Fibroblast of peridontal ligament (primary cell): ENCODE results near the gene TTLL1.
"Not testable (repeated sequence)": the region's sequence is repeated elsewhere in the genome, so short reads cannot be mapped to it uniquely, and the experiment has no call there.

ENCODE experiments used
- DNase-seq: peaks from one replicate; pipeline ENCODE4 v3.0.0-alpha.2; 2010; ENCODE audit errors: extremely low read depth

The TTLL1 gene

GRCh38 chr22:43013355-43014315, 75.6 kb downstream of the TTLL1 start:
- no peak for DNase-seq

- DNase-seq: no peak
Observed at GRCh38 chr22:43012390-43012789, 76.8 kb downstream of the TTLL1 start.

- DNase-seq: no peak
Observed at GRCh38 chr22:43011079-43011478, 78.1 kb downstream of the TTLL1 start.

- DNase-seq: no peak
Observed at GRCh38 chr22:43009444-43009843, 79.7 kb downstream of the TTLL1 start.

GRCh38 chr22:43008921-43009320, 80.3 kb downstream of the TTLL1 start:
- DNase-seq: no peak

- no peak for DNase-seq
Observed at GRCh38 chr22:43008509-43008908, 80.7 kb downstream of the TTLL1 start.

GRCh38 chr22:43007519-43008102, 81.6 kb downstream of the TTLL1 start:
- no peak for DNase-seq

- no peak for DNase-seq
Observed at GRCh38 chr22:43006753-43007152, 82.4 kb downstream of the TTLL1 start.

GRCh38 chr22:43006016-43006505, 83.1 kb downstream of the TTLL1 start:
- no peak for DNase-seq

- DNase-seq: no peak
Observed at GRCh38 chr22:43005106-43005505, 84.1 kb downstream of the TTLL1 start.

- peak; percentile 93 for DNase-seq
Observed at GRCh38 chr22:43004362-43005035, 84.7 kb downstream of the TTLL1 start.

- DNase-seq: peak; percentile 71
Observed at GRCh38 chr22:43002202-43002586, 87.0 kb downstream of the TTLL1 start.

- DNase-seq: peak; percentile 65
Observed at GRCh38 chr22:43001271-43002201, 87.7 kb downstream of the TTLL1 start.

- peak; percentile 43 for DNase-seq
Observed at GRCh38 chr22:43000441-43001175, 88.6 kb downstream of the TTLL1 start.

- DNase-seq: no peak
Observed at GRCh38 chr22:42997582-42998090, 91.6 kb downstream of the TTLL1 start.

- no peak for DNase-seq
Observed at GRCh38 chr22:42996646-42997365, 92.4 kb downstream of the TTLL1 start.

GRCh38 chr22:42995654-42996053, 93.5 kb downstream of the TTLL1 start:
- DNase-seq: not testable (repeated sequence)

GRCh38 chr22:42994917-42995562, 94.2 kb downstream of the TTLL1 start:
- peak; percentile 96 for DNase-seq

- no peak for DNase-seq
Observed at GRCh38 chr22:42994276-42994916, 94.8 kb downstream of the TTLL1 start.
